GM12874 (cell line): ENCODE data around the gene NDUFB6.

ENCODE experiments used
- CTCF ChIP-seq: IDR thresholded peaks from 2 replicates; pipeline ENCODE4 v1.5.1; 2011; ENCODE audit warnings: low read depth, mild to moderate bottlenecking, control low read depth, low read length, moderate library complexity; ENCODE audit not compliant: insufficient read depth

Gene NDUFB6

GRCh38 chr9:32525709-32526030 is 47.3 kb downstream of the NDUFB6 start:
- TF ChIP-seq CTCF: no peak

GRCh38 chr9:32524892-32525708 is 47.9 kb downstream of the NDUFB6 start:
- TF ChIP-seq CTCF: no peak

- no peak for TF ChIP-seq CTCF
Measured at GRCh38 chr9:32523910-32524309, 49.0 kb downstream of the NDUFB6 start.

- TF ChIP-seq CTCF: no peak
Measured at GRCh38 chr9:32518276-32518675, 54.7 kb downstream of the NDUFB6 start.

- no peak for TF ChIP-seq CTCF
Measured at GRCh38 chr9:32516241-32516640, 56.7 kb downstream of the NDUFB6 start.

- no peak for TF ChIP-seq CTCF
Measured at GRCh38 chr9:32508728-32509127, 64.2 kb downstream of the NDUFB6 start.

- TF ChIP-seq CTCF: no peak
Measured at GRCh38 chr9:32503008-32503407, 70.0 kb downstream of the NDUFB6 start.
